Body of pancreas (tissue), 4 donors: ENCODE data around the gene ZNF236. TPM values are rescaled to one million over a fixed set of nuclear protein-coding genes. Genes with fewer than 3 reads are reported as not detected.

ENCODE experiments used
- ATAC-seq: fragments of 150-250 bp; one replicate; pipeline ENCODE4 v1.9.1; 2016
- DNase-seq, 4 donors: peaks; one replicate each; pipeline ENCODE4 v3.0.0-alpha.2; 2019
- H3K27ac ChIP-seq, 4 donors: fragments of 200-600 bp; sonication (generic); 1 replicate in 3 of 4; 2 replicates in 1 of 4; pipeline versions ENCODE4 v1.5.1 to v1.6.1; 2016 to 2019; ENCODE audit warnings: mild to moderate bottlenecking in 1 of 4, mixed read lengths in 1 of 4, moderate library complexity in 1 of 4
- H3K27me3 ChIP-seq, 2 donors: fragments of 200-600 bp; sonication (generic); one replicate each; pipeline ENCODE4 v1.6.0; 2016; ENCODE audit warnings: mild to moderate bottlenecking in 1 of 2
- H3K36me3 ChIP-seq, 2 donors: fragments of 200-600 bp; sonication (generic); replicated peaks in 1 of 2; 2 replicates each; pipeline ENCODE4 v1.5.1; 2016; ENCODE audit warnings: low read depth in 2 of 2; ENCODE audit not compliant: insufficient read depth in 1 of 2
- H3K4me1 ChIP-seq: fragments of 200-600 bp; sonication (generic); one replicate; pipeline ENCODE4 v1.6.0; 2016
- H3K4me3 ChIP-seq, 2 donors: fragments of 200-600 bp; sonication (generic); 1 replicate in 1 of 2; 2 replicates in 1 of 2; pipeline ENCODE4 v1.5.1; 2016 to 2019
- H3K9me3 ChIP-seq, 3 donors: fragments of 200-600 bp; sonication (generic); 1 replicate in 2 of 3; 2 replicates in 1 of 3; pipeline ENCODE4 v1.5.1; 2016
- POLR2A ChIP-seq, 3 donors: fragments of 450-650 bp; IDR thresholded peaks; one replicate each; pipeline ENCODE4 v1.6.1; 2016; ENCODE audit warnings: antibody characterized with exemption in 3 of 3, mild to moderate bottlenecking in 2 of 3
- WGBS, 2 donors: methylation state at CpG; one replicate each; pipeline ENCODE4 v1.1.5; 2017; 5-methylcytosine and 5-hydroxymethylcytosine counted together
- intact Hi-C: fragments of 100-400 bp; cut with DNase I; formaldehyde crosslinking; loops from one replicate; pipeline ENCODE4 v1.15.1; 2023
- total RNA-seq, 2 donors: library from RNA; depleted of rRNA; stranded (reverse); fragments of >200 nt; gene quantifications; one replicate each; pipeline ENCODE4 v1.1.0, GENCODE V29; 2016
- TF ChIP-seq, protein P1 (sequence below), 7 experiments: fragments of 450-650 bp in 4 of 7; fragments of 200-600 bp in 3 of 7; sonication (generic) in 3 of 7; IDR thresholded peaks; one replicate each; pipeline ENCODE4 v1.5.1; 2016 to 2019; ENCODE audit warnings: antibody characterized with exemption in 7 of 7

Gene ZNF236
- total RNA-seq, 2 donors from 2014 or later: 9.6 to 22.7 TPM

GRCh38 chr18:76913583-76913982, 91.2 kb downstream of the ZNF236 start:
- H3K9me3 ChIP-seq: no peaks in the 10 kb centered on the region
- intact Hi-C loops: no loop called here
- 86 to 88% methylated on average over 7 of the region's 7 CpGs for WGBS, 2 donors
- DNase-seq (no peak), ATAC-seq (no peak)
- no peak overlapping the region for H3K27ac ChIP-seq
- TF ChIP-seq POLR2A (IDR thresholded peaks at IDR 0.05): no peak
- TF ChIP-seq, protein P1, sequence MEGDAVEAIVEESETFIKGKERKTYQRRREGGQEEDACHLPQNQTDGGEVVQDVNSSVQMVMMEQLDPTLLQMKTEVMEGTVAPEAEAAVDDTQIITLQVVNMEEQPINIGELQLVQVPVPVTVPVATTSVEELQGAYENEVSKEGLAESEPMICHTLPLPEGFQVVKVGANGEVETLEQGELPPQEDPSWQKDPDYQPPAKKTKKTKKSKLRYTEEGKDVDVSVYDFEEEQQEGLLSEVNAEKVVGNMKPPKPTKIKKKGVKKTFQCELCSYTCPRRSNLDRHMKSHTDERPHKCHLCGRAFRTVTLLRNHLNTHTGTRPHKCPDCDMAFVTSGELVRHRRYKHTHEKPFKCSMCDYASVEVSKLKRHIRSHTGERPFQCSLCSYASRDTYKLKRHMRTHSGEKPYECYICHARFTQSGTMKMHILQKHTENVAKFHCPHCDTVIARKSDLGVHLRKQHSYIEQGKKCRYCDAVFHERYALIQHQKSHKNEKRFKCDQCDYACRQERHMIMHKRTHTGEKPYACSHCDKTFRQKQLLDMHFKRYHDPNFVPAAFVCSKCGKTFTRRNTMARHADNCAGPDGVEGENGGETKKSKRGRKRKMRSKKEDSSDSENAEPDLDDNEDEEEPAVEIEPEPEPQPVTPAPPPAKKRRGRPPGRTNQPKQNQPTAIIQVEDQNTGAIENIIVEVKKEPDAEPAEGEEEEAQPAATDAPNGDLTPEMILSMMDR (IDR thresholded peaks at IDR 0.05): no peak
- H3K4me3 ChIP-seq: no peak overlapping the region
- no peaks in the 10 kb centered on the region for H3K4me1 ChIP-seq
- H3K27me3 ChIP-seq: no peaks in the 10 kb centered on the region
- H3K36me3 ChIP-seq: peaks cover 0 to 29% of the 10 kb centered on the region in 2 donors

GRCh38 chr18:76914314-76914713, 92.0 kb downstream of the ZNF236 start:
- intact Hi-C loops: no loop called here

GRCh38 chr18:76914796-76915195, 92.4 kb downstream of the ZNF236 start:
- Histone ChIP-seq H3K9me3 (no peaks in the 10 kb centered on the region), H3K4me3 (no peak overlapping the region), H3K4me1 (no peaks in the 10 kb centered on the region), H3K27ac (no peak overlapping the region), H3K36me3 (peaks cover 0 to 30% of the 10 kb centered on the region in 2 donors), H3K27me3 (no peaks in the 10 kb centered on the region)
- 61 to 73% methylated on average over 3 of the region's 3 CpGs for WGBS, 2 donors
- TF ChIP-seq, protein P1 (IDR thresholded peaks at IDR 0.05): no peak
- TF ChIP-seq POLR2A (IDR thresholded peaks at IDR 0.05): no peak
- ATAC-seq (no peak), DNase-seq (no peak)
- intact Hi-C loops: no loop called here

More at GRCh38 chr18:76914314-76914713, 92.0 kb downstream of the ZNF236 start:
- DNase-seq (no peak), ATAC-seq (no peak)
- H3K4me3 ChIP-seq: no peak overlapping the region
- WGBS, 2 donors: 89 to 92% methylated on average over 8 of the region's 8 CpGs
- no peak for TF ChIP-seq POLR2A (IDR thresholded peaks at IDR 0.05)
- TF ChIP-seq, protein P1 (IDR thresholded peaks at IDR 0.05): no peak
- no peaks in the 10 kb centered on the region for H3K27me3 ChIP-seq
- peaks cover 0 to 29% of the 10 kb centered on the region in 2 donors for H3K36me3 ChIP-seq
- H3K27ac ChIP-seq: no peak overlapping the region
- H3K9me3 ChIP-seq: no peaks in the 10 kb centered on the region
- no peaks in the 10 kb centered on the region for H3K4me1 ChIP-seq

GRCh38 chr18:76915456-76915855, 93.1 kb downstream of the ZNF236 start:
- DNase-seq (no peak), ATAC-seq (no peak)
- intact Hi-C loops: no loop called here
- TF ChIP-seq POLR2A (IDR thresholded peaks at IDR 0.05): no peak
- TF ChIP-seq, protein P1 (IDR thresholded peaks at IDR 0.05): no peak
- H3K27ac ChIP-seq: no peak overlapping the region
- H3K36me3 ChIP-seq: peaks cover 0 to 29% of the 10 kb centered on the region in 2 donors
- 77 to 81% methylated on average over 5 of the region's 5 CpGs for WGBS, 2 donors
- H3K4me3 ChIP-seq: no peak overlapping the region
- no peaks in the 10 kb centered on the region for H3K27me3 ChIP-seq
- H3K4me1 ChIP-seq: no peaks in the 10 kb centered on the region
- H3K9me3 ChIP-seq: no peaks in the 10 kb centered on the region

DNA sequence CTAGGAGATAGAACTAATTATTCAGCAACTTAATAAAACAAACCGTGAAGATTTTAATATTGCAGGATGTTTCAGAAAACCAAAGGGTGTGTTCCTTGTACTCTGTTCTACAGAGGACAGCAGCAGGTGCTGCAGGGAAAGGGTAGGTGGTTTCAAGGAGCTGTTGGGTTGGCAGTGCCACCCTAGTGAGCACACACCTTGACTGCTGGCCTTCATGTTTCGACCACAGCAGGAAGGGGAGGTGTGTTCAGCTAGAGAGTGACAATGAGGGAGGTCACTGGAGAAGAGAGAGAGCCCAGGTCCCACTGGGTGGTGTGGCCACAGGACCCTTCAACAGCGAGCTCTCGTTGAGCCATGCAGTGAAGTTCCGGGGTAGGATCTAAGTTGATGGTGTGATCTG, 98.6 kb downstream of the ZNF236 start:
- intact Hi-C loops: no loop called here
- no peaks in the 10 kb centered on the region for H3K4me1 ChIP-seq
- DNase-seq (no peak), ATAC-seq (no peak)
- TF ChIP-seq POLR2A (IDR thresholded peaks at IDR 0.05): no peak
- TF ChIP-seq, protein P1 (IDR thresholded peaks at IDR 0.05): no peak
- H3K36me3 ChIP-seq: peaks cover 7 to 27% of the 10 kb centered on the region in 2 donors
- no peak overlapping the region for H3K27ac ChIP-seq
- WGBS, 2 donors: 85 to 86% methylated on average over 5 of the region's 5 CpGs
- no peak overlapping the region for H3K4me3 ChIP-seq
- no peaks in the 10 kb centered on the region for H3K9me3 ChIP-seq
- no peaks in the 10 kb centered on the region for H3K27me3 ChIP-seq
